Caco-2 (cell line): Measurements from ENCODE around the gene AUH. TPM values are rescaled to one million over a fixed set of nuclear protein-coding genes. Genes with fewer than 3 reads are reported as not detected.

Experiments used
- BruUV-seq: library from RNA; stranded (reverse); fragments of 400-500 nt; replicated peaks from 2 replicates; lab custom pipeline; 2021; lab: Mats Ljungman, UMichigan
- CTCF ChIA-PET: fragments of 300-600 bp; sonication (Branson Sonifier 250); formaldehyde crosslinking; loops from one replicate; lab custom pipeline; 2022; ENCODE audit warnings: antibody characterized with exemption; lab: Charles Lee
- POLR2A ChIA-PET: fragments of 300-600 bp; sonication (Branson Sonifier 250); formaldehyde crosslinking; loops from one replicate; lab custom pipeline; 2022; ENCODE audit warnings: antibody characterized with exemption; lab: Charles Lee
- DNase-seq, 2 experiments: peaks; one replicate each; pipeline versions ENCODE4 v3.0.0 to v3.0.0-alpha.2; 2020 to 2022
- H3K27me3 ChIP-seq: replicated peaks from 2 replicates; pipeline ENCODE4 v1.6.0; 2011; ENCODE audit warnings: low read length; ENCODE audit not compliant: control insufficient read depth, insufficient read depth
- H3K36me3 ChIP-seq: 2 replicates; pipeline ENCODE4 v1.5.1; 2011; ENCODE audit warnings: low read length; ENCODE audit not compliant: control insufficient read depth, insufficient read depth
- H3K4me1 ChIP-seq: fragments of 250-450 bp; sonication (Bioruptor Pico); 2 replicates; pipeline ENCODE4 v1.5.1; 2020; ENCODE audit warnings: mild to moderate bottlenecking
- H3K4me3 ChIP-seq: 2 replicates; pipeline ENCODE4 v1.5.1; 2011; ENCODE audit warnings: low read depth, mild to moderate bottlenecking, control low read depth, low read length
- H3K9me3 ChIP-seq: fragments of 250-450 bp; sonication (Bioruptor Pico); 2 replicates; pipeline ENCODE4 v1.5.1; 2020; ENCODE audit warnings: mild to moderate bottlenecking, moderate library complexity
- H3K27ac Mint-ChIP-seq: one replicate; pipeline ENCODE4 v1.8.0; 2022; ENCODE audit warnings: mixed read lengths; ENCODE audit not compliant: unreplicated experiment
- H3K27me3 Mint-ChIP-seq: one replicate; pipeline ENCODE4 v1.8.0; 2022; ENCODE audit warnings: mixed read lengths; ENCODE audit not compliant: insufficient read depth, unreplicated experiment
- H3K36me3 Mint-ChIP-seq: one replicate; pipeline ENCODE4 v1.8.0; 2022; ENCODE audit warnings: mild to moderate bottlenecking, mixed read lengths; ENCODE audit not compliant: insufficient read depth, unreplicated experiment
- H3K4me1 Mint-ChIP-seq: one replicate; pipeline ENCODE4 v1.8.0; 2022; ENCODE audit warnings: low read depth, mixed read lengths; ENCODE audit not compliant: unreplicated experiment
- H3K4me3 Mint-ChIP-seq: one replicate; pipeline ENCODE4 v1.8.0; 2022; ENCODE audit warnings: mild to moderate bottlenecking, moderate library complexity, mixed read lengths; ENCODE audit not compliant: unreplicated experiment
- H3K9me3 Mint-ChIP-seq: one replicate; pipeline ENCODE4 v1.8.0; 2022; ENCODE audit warnings: mixed read lengths; ENCODE audit not compliant: unreplicated experiment
- CTCF ChIP-seq, 2 experiments: fragments of 200-600 bp in 1 of 2; IDR thresholded peaks; 1 replicate in 1 of 2; 2 replicates in 1 of 2; pipeline versions ENCODE4 v1.5.1 to v1.8.0; 2011 to 2022; ENCODE audit warnings: antibody characterized with exemption in 1 of 2, control low read depth in 1 of 2, inconsistent platforms in 1 of 2, low read depth in 1 of 2, low read length in 1 of 2, mild to moderate bottlenecking in 1 of 2, moderate library complexity in 1 of 2; ENCODE audit not compliant: insufficient read depth in 1 of 2, severe bottlenecking in 1 of 2, unreplicated experiment in 1 of 2
- intact Hi-C: fragments of 100-400 bp; cut with micrococcal nuclease; formaldehyde crosslinking; loops from one replicate; pipeline ENCODE4 v1.10.0; 2022; ENCODE audit not compliant: unreplicated experiment
- total RNA-seq: library from RNA; stranded (reverse); gene quantifications from 2 replicates; pipeline ENCODE4 v1.2.3, GENCODE V29; 2022

Gene AUH
- total RNA-seq, 1 experiment from 2014 or later, result 10.3 TPM

DNA sequence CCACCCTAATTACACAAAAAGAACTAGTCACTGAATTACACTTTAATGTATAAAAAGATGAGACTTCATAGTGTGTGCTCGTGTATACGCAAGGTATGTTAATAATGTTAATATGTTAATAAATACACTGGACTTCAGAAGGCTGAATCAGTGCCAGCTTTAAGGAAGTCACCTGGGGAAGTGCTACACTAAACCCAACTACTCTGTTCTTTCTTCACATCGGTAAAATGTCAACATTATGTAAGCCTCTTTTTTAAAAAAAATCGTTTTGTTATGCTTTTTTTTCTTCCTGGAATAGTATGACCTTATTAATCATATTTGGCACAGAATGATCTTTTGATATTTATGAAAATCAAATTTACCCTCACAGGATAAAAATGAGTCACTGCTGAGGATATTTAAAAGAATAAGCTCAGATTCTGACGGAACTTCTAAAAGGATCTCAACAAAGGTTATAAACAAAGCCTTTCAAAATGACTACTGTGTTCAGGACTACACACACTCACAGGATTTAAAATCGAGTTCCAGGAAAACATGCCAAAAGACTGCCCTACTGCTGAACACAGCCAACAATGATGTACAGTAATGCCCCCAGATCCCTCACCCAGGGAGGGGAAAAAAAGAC is 75.9 kb downstream of the AUH start:
- Mint-ChIP-seq H3K4me1 (no peaks in the 10 kb centered on the region), H3K27ac (no peak overlapping the region), H3K27me3 (no peaks in the 10 kb centered on the region), H3K9me3 (no peaks in the 10 kb centered on the region), H3K4me3 (no peak overlapping the region), H3K36me3 (no peaks in the 10 kb centered on the region)
- no TSS peak for BruUV-seq
- no peaks in the 10 kb centered on the region for H3K27me3 ChIP-seq
- no peak for DNase-seq
- POLR2A ChIA-PET, result no interaction called here
- no peaks in the 10 kb centered on the region for H3K9me3 ChIP-seq
- H3K4me3 ChIP-seq, result no peak overlapping the region
- no peaks in the 10 kb centered on the region for H3K36me3 ChIP-seq
- CTCF ChIA-PET, result no interaction called here
- intact Hi-C loops, result no loop called here
- H3K4me1 ChIP-seq, result no peaks in the 10 kb centered on the region
- no peak for TF ChIP-seq CTCF (IDR thresholded peaks at IDR 0.05; ENCODE audit: insufficient read depth in 1 of 2, low read depth in 1 of 2, low read length in 1 of 2, severe bottlenecking in 1 of 2, unreplicated experiment in 1 of 2)

- Mint-ChIP-seq H3K4me1 (no peaks in the 10 kb centered on the region), H3K27ac (no peak overlapping the region), H3K36me3 (no peaks in the 10 kb centered on the region), H3K27me3 (no peaks in the 10 kb centered on the region), H3K4me3 (no peak overlapping the region), H3K9me3 (no peaks in the 10 kb centered on the region)
- no TSS peak for BruUV-seq
- no peak for DNase-seq
- intact Hi-C loops, result no loop called here
- Histone ChIP-seq H3K4me1 (no peaks in the 10 kb centered on the region), H3K9me3 (no peaks in the 10 kb centered on the region), H3K36me3 (no peaks in the 10 kb centered on the region), H3K4me3 (no peak overlapping the region), H3K27me3 (no peaks in the 10 kb centered on the region)
- ChIA-PET POLR2A (no interaction called here), CTCF (no interaction called here)
- TF ChIP-seq CTCF (IDR thresholded peaks at IDR 0.05; ENCODE audit: insufficient read depth in 1 of 2, low read depth in 1 of 2, low read length in 1 of 2, severe bottlenecking in 1 of 2, unreplicated experiment in 1 of 2), result no peak
These were observed 79.4 kb downstream of the AUH start for GRCh38 chr9:91282292-91282691.

DNA sequence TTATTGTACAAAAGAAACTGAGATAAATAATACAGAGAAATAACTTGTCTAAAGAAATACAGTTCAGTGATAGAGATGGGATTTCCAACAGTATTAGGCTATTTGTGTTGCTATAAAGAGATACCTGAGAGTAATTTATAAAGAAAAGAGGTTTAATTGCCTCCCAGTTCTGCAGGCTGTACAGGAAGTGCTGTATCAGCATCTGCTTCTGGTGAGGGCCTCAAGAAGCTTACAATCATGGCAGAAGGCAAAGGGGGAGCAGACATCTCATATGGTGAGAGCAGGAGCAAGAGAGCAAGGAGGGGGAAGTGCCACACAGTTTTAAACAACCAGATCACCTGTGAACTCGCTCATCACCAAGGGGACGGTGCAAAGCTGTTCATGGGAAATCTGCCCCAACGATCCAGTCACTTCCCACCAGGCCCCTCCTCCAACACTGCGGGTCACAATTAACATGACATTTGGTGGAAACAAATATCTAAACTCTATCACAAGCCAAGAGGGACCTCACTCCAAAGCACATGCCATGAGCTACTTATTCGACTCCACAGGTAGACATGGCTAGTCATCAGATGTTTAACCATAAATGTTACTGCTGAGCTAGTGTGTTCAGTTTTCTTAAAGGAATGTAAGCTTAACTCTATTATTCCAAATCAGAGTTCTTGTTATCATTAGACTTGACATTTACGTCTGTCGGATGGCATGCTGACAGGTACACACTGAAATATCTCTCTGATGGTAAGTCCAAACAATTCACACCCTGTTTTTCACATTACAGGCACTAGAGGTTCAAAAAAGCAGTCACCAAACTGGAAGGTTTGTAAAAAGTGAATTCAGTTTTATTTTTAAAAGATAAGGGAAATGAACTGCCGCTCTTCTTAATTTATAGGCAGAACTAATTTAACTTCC is 82.2 kb downstream of the AUH start:
- Mint-ChIP-seq H3K9me3 (no peaks in the 10 kb centered on the region), H3K36me3 (no peaks in the 10 kb centered on the region), H3K4me1 (no peaks in the 10 kb centered on the region), H3K4me3 (no peak overlapping the region), H3K27ac (no peak overlapping the region), H3K27me3 (no peaks in the 10 kb centered on the region)
- Histone ChIP-seq H3K9me3 (no peaks in the 10 kb centered on the region), H3K4me3 (no peak overlapping the region), H3K36me3 (no peaks in the 10 kb centered on the region), H3K27me3 (no peaks in the 10 kb centered on the region), H3K4me1 (no peaks in the 10 kb centered on the region)
- CTCF ChIA-PET, result no interaction called here
- intact Hi-C loops, result no loop called here
- DNase-seq, result no peak
- BruUV-seq, result no TSS peak
- POLR2A ChIA-PET, result no interaction called here
- TF ChIP-seq CTCF (IDR thresholded peaks at IDR 0.05; ENCODE audit: insufficient read depth in 1 of 2, low read depth in 1 of 2, low read length in 1 of 2, severe bottlenecking in 1 of 2, unreplicated experiment in 1 of 2), result no peak
